HepG2 (cell line): Measurements from ENCODE around the gene TRIM23. TPM values are rescaled to one million over a fixed set of nuclear protein-coding genes. Genes with fewer than 3 reads are reported as not detected.

Experiments used
- ATAC-seq: fragments of 200-7000 bp; cut with Tn5 transposase; 3 replicates; pipeline ENCODE4 v1.9.1; 2020; ENCODE audit warnings: mild to moderate bottlenecking, moderate library complexity
- BruUV-seq: library from RNA; stranded (reverse); fragments of 400-500 nt; replicated peaks from 2 replicates; lab custom pipeline; 2021; lab: Mats Ljungman, UMichigan
- CTCF ChIA-PET: fragments of 300-600 bp; formaldehyde crosslinking; extraction: SDS; loops from one replicate; lab custom pipeline; 2021; ENCODE audit warnings: low total read pairs, inconsistent platforms, low intra/inter-chr PET ratio; lab: Yijun Ruan, JAX
- POLR2A ChIA-PET: fragments of 350-600 bp; sonication (Branson Sonifier 250); formaldehyde crosslinking; loops from one replicate; lab custom pipeline; 2020; ENCODE audit warnings: antibody characterized with exemption, inconsistent platforms; lab: Yijun Ruan, JAX
- DNase-seq: peaks from one replicate; pipeline ENCODE4 v3.0.0-alpha.2; 2015; ENCODE audit warnings: low spot score
- FAIRE-seq: peaks from 3 replicates; lab custom pipeline; 2011; peaks lifted over from hg19 to GRCh38; lab: Jason Lieb, UNC
- H2AFZ ChIP-seq: one replicate; pipeline ENCODE4 v1.6.1; 2011; ENCODE audit warnings: low read length, inconsistent platforms
- H3K27ac ChIP-seq: fragments of 300-600 bp; 3 replicates; pipeline ENCODE4 v1.8.0; 2011; ENCODE audit warnings: mixed run types, mild to moderate bottlenecking, mixed read lengths, low read length, inconsistent platforms; ENCODE audit not compliant: insufficient read depth; ENCODE audit errors: extremely low read length
- H3K27me3 ChIP-seq, 2 experiments: fragments of 200-600 bp in 1 of 2; 2 replicates in 1 of 2; 3 replicates in 1 of 2; pipeline versions ENCODE4 v1.6.0 to v1.8.0; 2011; ENCODE audit warnings: low read length in 2 of 2, mild to moderate bottlenecking in 2 of 2, moderate library complexity in 2 of 2, inconsistent platforms in 1 of 2; ENCODE audit not compliant: insufficient read depth in 2 of 2, control insufficient read depth in 1 of 2
- H3K36me3 ChIP-seq, 2 experiments: fragments of 200-600 bp in 1 of 2; replicated peaks in 1 of 2; 2 replicates in 1 of 2; 3 replicates in 1 of 2; pipeline versions ENCODE4 v1.5.1 to v1.8.0; 2011; ENCODE audit warnings: low read length in 2 of 2, inconsistent platforms in 1 of 2; ENCODE audit not compliant: insufficient read depth in 2 of 2, control insufficient read depth in 1 of 2
- H3K4me1 ChIP-seq: 2 replicates; pipeline ENCODE4 v1.5.1; 2012; ENCODE audit warnings: low read length, inconsistent platforms; ENCODE audit not compliant: insufficient read depth
- H3K4me2 ChIP-seq: 2 replicates; pipeline ENCODE4 v1.6.0; 2011; ENCODE audit warnings: low read depth, low read length, inconsistent platforms
- H3K4me3 ChIP-seq, 3 experiments: fragments of 200-600 bp in 1 of 3; sonication (generic), shearing (Covaris generic) in 1 of 3; replicated peaks in 1 of 3; 2 replicates each; pipeline ENCODE4 v1.5.1; 2011 to 2016; ENCODE audit warnings: low read length in 3 of 3, inconsistent platforms in 2 of 3, low read depth in 2 of 3, mild to moderate bottlenecking in 2 of 3, control low read depth in 1 of 3, mixed read lengths in 1 of 3; ENCODE audit not compliant: insufficient read depth in 1 of 3
- H3K79me2 ChIP-seq: one replicate; pipeline ENCODE4 v1.6.1; 2011; ENCODE audit warnings: low read length, inconsistent platforms; ENCODE audit not compliant: insufficient read depth
- H3K9ac ChIP-seq: 2 replicates; pipeline ENCODE4 v1.6.0; 2011; ENCODE audit warnings: mild to moderate bottlenecking, low read depth, low read length, inconsistent platforms; ENCODE audit not compliant: insufficient read depth
- H3K9me3 ChIP-seq: 2 replicates; pipeline ENCODE4 v1.5.1; 2012; ENCODE audit warnings: mild to moderate bottlenecking, low read length
- H4K20me1 ChIP-seq: 2 replicates; pipeline ENCODE4 v1.6.0; 2011; ENCODE audit warnings: inconsistent platforms, mild to moderate bottlenecking, low read length, moderate library complexity; ENCODE audit not compliant: insufficient read depth
- ELF1 ChIP-seq: sonication (generic); formaldehyde crosslinking; IDR thresholded peaks from 2 replicates; pipeline ENCODE4 v1.4.0; 2020; ENCODE audit warnings: missing genetic modification reagents
- GZF1 ChIP-seq: sonication (generic); formaldehyde crosslinking; IDR thresholded peaks from 2 replicates; pipeline ENCODE4 v1.5.1; 2020; ENCODE audit warnings: mild to moderate bottlenecking, missing genetic modification reagents
- HIVEP1 ChIP-seq: sonication (generic); formaldehyde crosslinking; IDR thresholded peaks from 2 replicates; pipeline ENCODE4 v1.4.0; 2020; ENCODE audit warnings: mild to moderate bottlenecking, missing genetic modification reagents
- HNF4A ChIP-seq: sonication (generic); formaldehyde crosslinking; IDR thresholded peaks from 2 replicates; pipeline ENCODE4 v1.4.0; 2020; ENCODE audit warnings: missing genetic modification reagents
- ISL2 ChIP-seq: sonication (generic); formaldehyde crosslinking; IDR thresholded peaks from 2 replicates; pipeline ENCODE4 v1.5.0; 2020; ENCODE audit warnings: missing genetic modification reagents
- MIXL1 ChIP-seq: IDR thresholded peaks from 2 replicates; pipeline ENCODE4 v1.6.1; 2016
- NRL ChIP-seq: sonication (generic); formaldehyde crosslinking; IDR thresholded peaks from 2 replicates; pipeline ENCODE4 v1.5.0; 2020; ENCODE audit warnings: missing genetic modification reagents, mild to moderate bottlenecking, moderate library complexity, borderline replicate concordance
- RBFOX2 ChIP-seq: fragments of 200-400 bp; formaldehyde crosslinking; IDR thresholded peaks from 2 replicates; pipeline ENCODE4 v1.6.1; 2017; ENCODE audit warnings: low read depth, mild to moderate bottlenecking, low read length
- REPIN1 ChIP-seq: sonication (generic); formaldehyde crosslinking; IDR thresholded peaks from 2 replicates; pipeline ENCODE4 v1.8.0; 2022; ENCODE audit warnings: missing genetic modification reagents, low read depth, mild to moderate bottlenecking, borderline replicate concordance
- SIX1 ChIP-seq: sonication (generic); formaldehyde crosslinking; IDR thresholded peaks from 2 replicates; pipeline ENCODE4 v1.4.0; 2020; ENCODE audit warnings: missing genetic modification reagents, borderline replicate concordance
- SKIL ChIP-seq: sonication (generic); formaldehyde crosslinking; IDR thresholded peaks from 2 replicates; pipeline ENCODE4 v1.8.0; 2022; ENCODE audit warnings: missing genetic modification reagents, mild to moderate bottlenecking, moderate library complexity, borderline replicate concordance
- SMAD3 ChIP-seq: sonication (generic); formaldehyde crosslinking; IDR thresholded peaks from 2 replicates; pipeline ENCODE4 v1.4.0; 2020; ENCODE audit warnings: missing genetic modification reagents
- SMC3 ChIP-seq: IDR thresholded peaks from 2 replicates; pipeline ENCODE4 v1.6.1; 2011; ENCODE audit warnings: low read length, improper control_type of control experiment
- SOX13 ChIP-seq, 3 experiments: fragments of 450-650 bp in 1 of 3; sonication (generic) in 1 of 3; formaldehyde crosslinking in 1 of 3; IDR thresholded peaks in 2 of 3; conservative IDR thresholded peaks in 1 of 3; 2 replicates each; pipeline versions ENCODE4 v1.5.0 to v1.6.1; 2016 to 2020; ENCODE audit warnings: antibody characterized with exemption in 1 of 3, mild to moderate bottlenecking in 1 of 3, missing compliant biosample characterization in 1 of 3, missing genetic modification reagents in 1 of 3, moderate library complexity in 1 of 3
- STAG1 ChIP-seq: sonication (generic); formaldehyde crosslinking; IDR thresholded peaks from 2 replicates; pipeline ENCODE4 v1.4.0; 2020; ENCODE audit warnings: missing genetic modification reagents
- ZBTB20 ChIP-seq: sonication (generic); formaldehyde crosslinking; IDR thresholded peaks from 2 replicates; pipeline ENCODE4 v1.8.1; 2023; ENCODE audit warnings: missing genetic modification reagents, low read depth, mild to moderate bottlenecking, borderline replicate concordance
- ZMYM4 ChIP-seq: sonication (generic); formaldehyde crosslinking; IDR thresholded peaks from 2 replicates; pipeline ENCODE4 v1.8.1; 2023; ENCODE audit warnings: mild to moderate bottlenecking, missing genetic modification reagents
- in situ Hi-C: cut with HindIII; loops from 2 replicates; pipeline ENCODE4 v1.10.0; 2017; ENCODE audit warnings: low pct_unique_long_range_greater_than_20kb; ENCODE audit not compliant: extremely low pct_ligation_motif_present
- intact Hi-C: fragments of 100-400 bp; cut with micrococcal nuclease; formaldehyde crosslinking; loops from one replicate; pipeline ENCODE4 v1.10.0; 2022; ENCODE audit not compliant: unreplicated experiment
- polyA plus RNA-seq, 8 experiments: library from polyadenylated mRNA; depleted of rRNA in 3 of 8; stranded (reverse) in 7 of 8; unstranded in 1 of 8; fragments of >200 nt; fragmentation: Illumina TruSeq in 4 of 8; extraction: Trizol in 4 of 8; gene quantifications; 2 replicates each; pipeline versions ENCODE4 v1.2.1 to v1.2.3, GENCODE V29; 2011 to 2016; ENCODE audit warnings: low read depth in 4 of 8, missing spikeins in 1 of 8, mixed read lengths in 1 of 8; ENCODE audit not compliant: insufficient read depth in 1 of 8
- total RNA-seq, 5 experiments: library from RNA; depleted of rRNA; stranded (reverse); fragments of >200 nt; fragmentation: Illumina TruSeq; extraction: Trizol; gene quantifications; 2 replicates each; pipeline ENCODE4 v1.2.3, GENCODE V29; 2016; ENCODE audit warnings: low read depth in 1 of 5
- TF ChIP-seq, protein P1 (sequence below): sonication (generic); formaldehyde crosslinking; IDR thresholded peaks from 2 replicates; pipeline ENCODE4 v1.5.0; 2020; ENCODE audit warnings: missing genetic modification reagents, mild to moderate bottlenecking, borderline replicate concordance
- TF ChIP-seq, protein P2 (sequence below): sonication (generic); formaldehyde crosslinking; IDR thresholded peaks from 2 replicates; pipeline ENCODE4 v1.8.0; 2022; ENCODE audit warnings: mild to moderate bottlenecking, missing genetic modification reagents
- TF ChIP-seq, protein P3 (sequence below): sonication (generic); formaldehyde crosslinking; IDR thresholded peaks from 2 replicates; pipeline ENCODE4; 2020; ENCODE audit warnings: missing genetic modification reagents, mild to moderate bottlenecking, borderline replicate concordance

Gene TRIM23
- total and polyA plus RNA-seq, 2 of the 13 experiments (the other 11 are each of a cell fraction or from before 2014, with no cell fraction given): 4.6 to 11.4 TPM

GRCh38 chr5:65630981-65631380 is 6.8 kb upstream of the TRIM23 start:
- Histone ChIP-seq H3K4me1 (peaks cover 30% of the 10 kb centered on the region), H3K9ac (no peak overlapping the region), H4K20me1 (no peaks in the 10 kb centered on the region), H3K4me3 (no peak overlapping the region), H3K4me2 (no peak overlapping the region), H3K27me3 (no peaks in the 10 kb centered on the region), H3K27ac (peak overlapping the region; percentile 31), H3K79me2 (peaks cover 10% of the 10 kb centered on the region), H2AFZ (no peak overlapping the region), H3K9me3 (no peaks in the 10 kb centered on the region), H3K36me3 (peaks cover 3 to 9% of the 10 kb centered on the region in 2 experiments; a peak in 4 of 5 replicates)
- POLR2A ChIA-PET: no interaction called here
- ATAC-seq (peak; percentile 81), FAIRE-seq (no peak), DNase-seq (peak; percentile 48)
- CTCF ChIA-PET: no interaction called here
- BruUV-seq: no TSS peak
- intact Hi-C loops: no loop called here
- in situ Hi-C loops: no loop called here
- TF ChIP-seq, protein P1, sequence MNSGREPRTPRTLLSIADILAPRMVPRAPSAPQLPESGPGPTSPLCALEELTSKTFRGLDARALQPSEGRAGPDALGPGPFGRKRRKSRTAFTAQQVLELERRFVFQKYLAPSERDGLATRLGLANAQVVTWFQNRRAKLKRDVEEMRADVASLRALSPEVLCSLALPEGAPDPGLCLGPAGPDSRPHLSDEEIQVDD (CRISPR knock-in tag): no peak
- TF ChIP-seq REPIN1 (CRISPR knock-in tag) (no peak), ELF1 (CRISPR knock-in tag) (no peak), NRL (CRISPR knock-in tag) (no peak), ZBTB20 (CRISPR knock-in tag) (no peak), ZMYM4 (no peak; the same call in 1 of the 2 replicates), SOX13 (IDR thresholded peaks at IDR 0.05) (no peak), SOX13 (CRISPR knock-in tag; conservative IDR thresholded peaks at IDR 0.05 in 1 of 2, IDR thresholded peaks at IDR 0.05 in 1 of 2) (peak in 1 of 2 experiments; percentile 23; a peak in 1 of 4 replicates), SMC3 (no peak), ISL2 (CRISPR knock-in tag) (0 out of 2 replicates have a peak, but pooled peaks have one; percentile 34), MIXL1 (CRISPR knock-in tag) (no peak), GZF1 (no peak), SMAD3 (CRISPR knock-in tag) (no peak), HNF4A (CRISPR knock-in tag) (peak; percentile 45), STAG1 (CRISPR knock-in tag) (no peak), RBFOX2 (no peak), HIVEP1 (CRISPR knock-in tag) (no peak), SKIL (CRISPR knock-in tag) (no peak), SIX1 (CRISPR knock-in tag) (no peak)
- TF ChIP-seq, protein P2, sequence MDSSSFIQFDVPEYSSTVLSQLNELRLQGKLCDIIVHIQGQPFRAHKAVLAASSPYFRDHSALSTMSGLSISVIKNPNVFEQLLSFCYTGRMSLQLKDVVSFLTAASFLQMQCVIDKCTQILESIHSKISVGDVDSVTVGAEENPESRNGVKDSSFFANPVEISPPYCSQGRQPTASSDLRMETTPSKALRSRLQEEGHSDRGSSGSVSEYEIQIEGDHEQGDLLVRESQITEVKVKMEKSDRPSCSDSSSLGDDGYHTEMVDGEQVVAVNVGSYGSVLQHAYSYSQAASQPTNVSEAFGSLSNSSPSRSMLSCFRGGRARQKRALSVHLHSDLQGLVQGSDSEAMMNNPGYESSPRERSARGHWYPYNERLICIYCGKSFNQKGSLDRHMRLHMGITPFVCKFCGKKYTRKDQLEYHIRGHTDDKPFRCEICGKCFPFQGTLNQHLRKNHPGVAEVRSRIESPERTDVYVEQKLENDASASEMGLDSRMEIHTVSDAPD: no peak
- TF ChIP-seq, protein P3, sequence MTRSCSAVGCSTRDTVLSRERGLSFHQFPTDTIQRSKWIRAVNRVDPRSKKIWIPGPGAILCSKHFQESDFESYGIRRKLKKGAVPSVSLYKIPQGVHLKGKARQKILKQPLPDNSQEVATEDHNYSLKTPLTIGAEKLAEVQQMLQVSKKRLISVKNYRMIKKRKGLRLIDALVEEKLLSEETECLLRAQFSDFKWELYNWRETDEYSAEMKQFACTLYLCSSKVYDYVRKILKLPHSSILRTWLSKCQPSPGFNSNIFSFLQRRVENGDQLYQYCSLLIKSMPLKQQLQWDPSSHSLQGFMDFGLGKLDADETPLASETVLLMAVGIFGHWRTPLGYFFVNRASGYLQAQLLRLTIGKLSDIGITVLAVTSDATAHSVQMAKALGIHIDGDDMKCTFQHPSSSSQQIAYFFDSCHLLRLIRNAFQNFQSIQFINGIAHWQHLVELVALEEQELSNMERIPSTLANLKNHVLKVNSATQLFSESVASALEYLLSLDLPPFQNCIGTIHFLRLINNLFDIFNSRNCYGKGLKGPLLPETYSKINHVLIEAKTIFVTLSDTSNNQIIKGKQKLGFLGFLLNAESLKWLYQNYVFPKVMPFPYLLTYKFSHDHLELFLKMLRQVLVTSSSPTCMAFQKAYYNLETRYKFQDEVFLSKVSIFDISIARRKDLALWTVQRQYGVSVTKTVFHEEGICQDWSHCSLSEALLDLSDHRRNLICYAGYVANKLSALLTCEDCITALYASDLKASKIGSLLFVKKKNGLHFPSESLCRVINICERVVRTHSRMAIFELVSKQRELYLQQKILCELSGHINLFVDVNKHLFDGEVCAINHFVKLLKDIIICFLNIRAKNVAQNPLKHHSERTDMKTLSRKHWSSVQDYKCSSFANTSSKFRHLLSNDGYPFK (CRISPR knock-in tag): no peak
